HEK293 (cell line): ENCODE measurements around the gene TPMT.

Experiments
- BCL11B ChIP-seq: fragments of 450-650 bp; formaldehyde crosslinking; IDR thresholded peaks from 2 replicates; pipeline ENCODE4 v1.5.1; 2016; ENCODE audit warnings: low read depth, missing biosample characterization, missing genetic modification characterization
- ZFP3 ChIP-seq: fragments of 450-650 bp; formaldehyde crosslinking; IDR thresholded peaks from 2 replicates; pipeline ENCODE4 v1.5.1; 2016; ENCODE audit warnings: low read depth, missing biosample characterization, missing genetic modification characterization
- ZNF521 ChIP-seq: fragments of 450-650 bp; formaldehyde crosslinking; IDR thresholded peaks from 2 replicates; pipeline ENCODE4 v1.5.1; 2017; ENCODE audit warnings: missing biosample characterization, mild to moderate bottlenecking, missing genetic modification characterization
- ZNF664 ChIP-seq: fragments of 450-650 bp; formaldehyde crosslinking; IDR thresholded peaks from 2 replicates; pipeline ENCODE4 v1.5.1; 2016; ENCODE audit warnings: missing biosample characterization, missing genetic modification characterization
- ZSCAN18 ChIP-seq: fragments of 450-650 bp; formaldehyde crosslinking; IDR thresholded peaks from 2 replicates; pipeline ENCODE4 v1.5.1; 2016; ENCODE audit warnings: missing biosample characterization, missing genetic modification characterization

GRCh38 chr6:18091382-18091781 lies 63.5 kb downstream of the TPMT start:
- no peak for TF ChIP-seq ZNF664 (tag by site-specific recombination)
- no peak for TF ChIP-seq ZNF521 (tag by site-specific recombination)
- TF ChIP-seq ZFP3, result no peak
- no peak for TF ChIP-seq BCL11B (tag by site-specific recombination)
- no peak for TF ChIP-seq ZSCAN18 (tag by site-specific recombination)
